Neural cell (in vitro differentiated cells): Measurements from ENCODE around the gene STAC3.

Source experiments
- CTCF ChIP-seq: fragments of 450-650 bp; IDR thresholded peaks from 2 replicates; pipeline ENCODE4 v1.5.1; 2014; ENCODE audit warnings: antibody characterized with exemption, mild to moderate bottlenecking, moderate library complexity; ENCODE audit not compliant: poor library complexity, severe bottlenecking
- EP300 ChIP-seq: fragments of 450-650 bp; conservative IDR thresholded peaks from 2 replicates; pipeline ENCODE4 v1.6.1; 2014; ENCODE audit warnings: antibody characterized with exemption, mild to moderate bottlenecking, moderate library complexity; ENCODE audit not compliant: poor library complexity, severe bottlenecking
- EZH2 ChIP-seq: fragments of 200-600, 300-800 bp; shearing (Covaris generic), sonication (generic); IDR thresholded peaks from 2 replicates; pipeline ENCODE4 v1.6.1; 2014; ENCODE audit warnings: antibody characterized with exemption, low read length, borderline replicate concordance, mild to moderate bottlenecking; ENCODE audit not compliant: insufficient read depth, poor library complexity, severe bottlenecking
- POLR2AphosphoS5 ChIP-seq: IDR thresholded peaks from 2 replicates; pipeline ENCODE4 v1.6.1; 2012
- REST ChIP-seq: IDR thresholded peaks from 2 replicates; pipeline ENCODE4 v1.6.1; 2012; ENCODE audit warnings: borderline replicate concordance
- TAF1 ChIP-seq: IDR thresholded peaks from 2 replicates; pipeline ENCODE4 v1.6.1; 2012; ENCODE audit warnings: low read depth

GRCh38 chr12:57212701-57213057 lies 38.3 kb downstream of the STAC3 start:
- TF ChIP-seq EZH2 = no peak
- TF ChIP-seq REST = no peak
- no peak for TF ChIP-seq CTCF
- TF ChIP-seq EP300 = no peak
- TF ChIP-seq TAF1 = no peak
- no peak for TF ChIP-seq POLR2AphosphoS5
